SK-N-SH (cell line): ENCODE results near the gene CDKN2B-AS1. TPM values are rescaled to one million over a fixed set of nuclear protein-coding genes. Genes with fewer than 3 reads are reported as not detected.

Experiments used
- CTCF ChIA-PET: fragments of 300-600, 350-600 bp; formaldehyde crosslinking; extraction: SDS; loops from one replicate; lab custom pipeline; 2021; lab: Yijun Ruan, JAX
- POLR2A ChIA-PET: fragments of 350-600 bp; sonication (Branson Sonifier 250); formaldehyde crosslinking; extraction: SDS; loops from one replicate; lab custom pipeline; 2020; ENCODE audit warnings: antibody characterized with exemption, inconsistent platforms; lab: Yijun Ruan, JAX
- DNase-seq: peaks from one replicate; pipeline ENCODE4 v3.0.0; 2012
- H2AFZ ChIP-seq: fragments of 200-600 bp; sonication (generic); 2 replicates; pipeline ENCODE4 v1.8.1; 2016; ENCODE audit warnings: antibody characterized with exemption, mild to moderate bottlenecking, low read depth
- H3F3A ChIP-seq: fragments of 200-600 bp; sonication (generic); replicated peaks from 2 replicates; pipeline ENCODE3; 2016; ENCODE audit warnings: antibody characterized with exemption, mild to moderate bottlenecking; ENCODE audit not compliant: insufficient read depth
- H3K27ac ChIP-seq, 2 experiments: fragments of 200-500 bp in 1 of 2; fragments of 200-600 bp in 1 of 2; sonication (Bioruptor generic) in 1 of 2; sonication (generic), shearing (Covaris generic) in 1 of 2; 2 replicates each; pipeline versions ENCODE4 v1.5.1 to v1.6.1; 2014 to 2016; ENCODE audit warnings: low read depth in 2 of 2, inconsistent platforms in 1 of 2, low read length in 1 of 2, mild to moderate bottlenecking in 1 of 2, mixed read lengths in 1 of 2
- H3K27me3 ChIP-seq: fragments of 200-600 bp; sonication (generic), shearing (Covaris generic); 2 replicates; pipeline ENCODE4 v1.6.1; 2016; ENCODE audit warnings: mixed run types; ENCODE audit not compliant: insufficient read depth
- H3K36me3 ChIP-seq, 2 experiments: fragments of 200-500 bp in 1 of 2; fragments of 200-600 bp in 1 of 2; sonication (Bioruptor generic) in 1 of 2; sonication (generic) in 1 of 2; replicated peaks in 1 of 2; 2 replicates each; pipeline versions ENCODE3 to v1.5.1; 2014 to 2016; ENCODE audit warnings: low read length in 1 of 2, mild to moderate bottlenecking in 1 of 2; ENCODE audit not compliant: insufficient read depth in 2 of 2, control insufficient read depth in 1 of 2
- H3K4me1 ChIP-seq, 2 experiments: fragments of 200-500 bp in 1 of 2; fragments of 200-600 bp in 1 of 2; sonication (Bioruptor generic) in 1 of 2; sonication (generic), shearing (Covaris generic) in 1 of 2; 2 replicates each; pipeline versions ENCODE4 v1.5.1 to v1.6.1; 2014 to 2016; ENCODE audit warnings: low read depth in 1 of 2, low read length in 1 of 2, mixed run types in 1 of 2; ENCODE audit not compliant: insufficient read depth in 2 of 2, control insufficient read depth in 1 of 2
- H3K4me2 ChIP-seq: fragments of 200-600 bp; sonication (generic), shearing (Covaris generic); 2 replicates; pipeline ENCODE4 v1.6.1; 2017; ENCODE audit warnings: mixed run types
- H3K4me3 ChIP-seq, 2 experiments: fragments of 200-500 bp in 1 of 2; fragments of 200-600 bp in 1 of 2; sonication (Bioruptor generic) in 1 of 2; sonication (generic), shearing (Covaris generic) in 1 of 2; 2 replicates each; pipeline versions ENCODE4 v1.5.1 to v1.8.1; 2014 to 2016; ENCODE audit warnings: low read depth in 2 of 2, inconsistent platforms in 1 of 2, low read length in 1 of 2, mild to moderate bottlenecking in 1 of 2, mixed read lengths in 1 of 2, moderate library complexity in 1 of 2
- H3K79me2 ChIP-seq: fragments of 200-600 bp; sonication (generic); 2 replicates; pipeline ENCODE4 v1.8.1; 2017; ENCODE audit warnings: mild to moderate bottlenecking; ENCODE audit not compliant: insufficient read depth
- H3K9ac ChIP-seq: fragments of 200-600 bp; sonication (generic); 2 replicates; pipeline ENCODE4 v1.6.1; 2017; ENCODE audit warnings: mixed run types
- H3K9me2 ChIP-seq: fragments of 200-600 bp; sonication (generic); 2 replicates; pipeline ENCODE4 v1.6.1; 2017; ENCODE audit warnings: mixed run types
- H3K9me3 ChIP-seq: fragments of 200-600 bp; sonication (generic); 2 replicates; pipeline ENCODE4 v1.6.1; 2017; ENCODE audit warnings: mixed run types, mild to moderate bottlenecking, moderate library complexity
- H4K20me1 ChIP-seq: fragments of 200-600 bp; sonication (generic); 2 replicates; pipeline ENCODE4 v1.6.1; 2017; ENCODE audit warnings: mild to moderate bottlenecking, mixed run types; ENCODE audit not compliant: insufficient read depth
- CHD2 ChIP-seq: fragments of 150-350 bp; IDR thresholded peaks from 2 replicates; pipeline ENCODE4 v1.6.1; 2018; ENCODE audit warnings: low read length; ENCODE audit not compliant: partially characterized antibody
- EZH2phosphoT487 ChIP-seq: fragments of 200-600 bp; sonication (generic); IDR thresholded peaks from 2 replicates; pipeline ENCODE4 v1.6.1; 2017; ENCODE audit warnings: low read depth, mixed run types, mild to moderate bottlenecking, antibody characterized with exemption, moderate library complexity, borderline replicate concordance
- FOXJ3 ChIP-seq: sonication (generic); formaldehyde crosslinking; IDR thresholded peaks from 2 replicates; pipeline ENCODE4 v1.5.1; 2020; ENCODE audit warnings: mild to moderate bottlenecking, missing genetic modification reagents
- FOXM1 ChIP-seq: IDR thresholded peaks from 2 replicates; pipeline ENCODE4 v1.4.0; 2012; ENCODE audit warnings: low read depth, mild to moderate bottlenecking
- GABPA ChIP-seq: IDR thresholded peaks from 2 replicates; pipeline ENCODE4 v1.4.0; 2012; ENCODE audit warnings: low read depth, mild to moderate bottlenecking
- GATA2 ChIP-seq: sonication (generic); formaldehyde crosslinking; IDR thresholded peaks from 2 replicates; pipeline ENCODE4 v1.5.0; 2020; ENCODE audit warnings: mild to moderate bottlenecking, missing genetic modification reagents
- JUND ChIP-seq: IDR thresholded peaks from 2 replicates; pipeline ENCODE4 v1.4.0; 2012
- MEF2A ChIP-seq: IDR thresholded peaks from 2 replicates; pipeline ENCODE4 v1.4.0; 2012; ENCODE audit warnings: low read depth, borderline replicate concordance
- MXI1 ChIP-seq: IDR thresholded peaks from 2 replicates; pipeline ENCODE4 v1.6.1; 2012; ENCODE audit warnings: mild to moderate bottlenecking, low read depth, low read length, improper control_type of control experiment
- NFIC ChIP-seq: IDR thresholded peaks from 2 replicates; pipeline ENCODE4 v1.4.0; 2012; ENCODE audit warnings: borderline replicate concordance
- NRF1 ChIP-seq: IDR thresholded peaks from 2 replicates; pipeline ENCODE4 v1.6.1; 2012; ENCODE audit warnings: low read depth, mild to moderate bottlenecking, low read length
- RAD21 ChIP-seq: IDR thresholded peaks from 2 replicates; pipeline ENCODE4 v1.6.1; 2012; ENCODE audit warnings: mild to moderate bottlenecking, low read length
- RCOR1 ChIP-seq: fragments of 150-350 bp; IDR thresholded peaks from 2 replicates; pipeline ENCODE4 v1.6.1; 2017; ENCODE audit warnings: antibody characterized with exemption, low read length
- RFX5 ChIP-seq: IDR thresholded peaks from 2 replicates; pipeline ENCODE4 v1.6.1; 2012; ENCODE audit warnings: mild to moderate bottlenecking, improper control_type of control experiment, low read length
- RXRA ChIP-seq: IDR thresholded peaks from 2 replicates; pipeline ENCODE4 v1.4.0; 2012; ENCODE audit warnings: low read depth, mild to moderate bottlenecking, borderline replicate concordance
- TAF1 ChIP-seq: IDR thresholded peaks from 2 replicates; pipeline ENCODE4 v1.6.1; 2012; ENCODE audit warnings: low read depth, mild to moderate bottlenecking, low read length, moderate library complexity, borderline replicate concordance
- YY1 ChIP-seq: IDR thresholded peaks from 2 replicates; pipeline ENCODE4 v1.4.0; 2012; ENCODE audit warnings: low read depth, mild to moderate bottlenecking
- WGBS: methylation state at CpG from one replicate; pipeline ENCODE4 v1.1.6; 2017; ENCODE audit warnings: low lambda C conversion rate; 5-methylcytosine and 5-hydroxymethylcytosine counted together
- polyA plus RNA-seq, 3 experiments: library from polyadenylated mRNA; depleted of rRNA; stranded (reverse); fragments of >200 nt; gene quantifications; 2 replicates each; pipeline ENCODE4 v1.2.3, GENCODE V29; 2012
- TF ChIP-seq, protein P1 (sequence below): fragments of 200-600 bp; sonication (generic); IDR thresholded peaks from 2 replicates; pipeline ENCODE4 v1.6.1; 2017; ENCODE audit warnings: antibody characterized with exemption, mild to moderate bottlenecking, moderate library complexity
- TF ChIP-seq, protein P2 (sequence below): IDR thresholded peaks from 2 replicates; pipeline ENCODE4; 2012
- TF ChIP-seq, protein P3 (sequence below): IDR thresholded peaks from 2 replicates; pipeline ENCODE4 v1.6.1; 2012; ENCODE audit warnings: mild to moderate bottlenecking, low read depth, low read length, moderate library complexity
- TF ChIP-seq, protein P4 (sequence below): IDR thresholded peaks from 2 replicates; pipeline ENCODE4 v1.4.0; 2012; ENCODE audit warnings: low read depth, borderline replicate concordance

CDKN2B-AS1 gene
- polyA plus RNA-seq, 1 of the 3 experiments (the other 2 are of a cell fraction): 0.25 TPM

DNA sequence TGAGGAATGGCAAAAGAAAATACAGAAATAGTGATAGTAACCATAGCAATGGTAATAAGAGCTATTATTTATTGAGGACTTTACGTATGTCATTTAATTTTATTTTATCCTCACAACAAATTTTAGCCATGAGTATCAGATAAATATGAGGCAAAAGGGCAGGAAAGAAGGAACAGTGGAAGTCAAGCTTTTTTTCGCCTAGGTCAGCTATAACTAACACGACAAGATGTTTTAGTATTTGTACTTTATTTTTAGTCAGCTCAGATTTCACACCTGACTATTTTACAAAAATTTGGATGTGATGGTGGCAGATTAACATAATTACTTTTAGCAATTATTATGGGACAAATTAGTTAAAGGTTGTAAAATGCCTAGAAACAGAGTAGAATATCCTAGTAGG lies 49.3 kb downstream of the CDKN2B-AS1 start:
- no peaks in the 10 kb centered on the region for H3K36me3 ChIP-seq
- H3K9me2 ChIP-seq: no peaks in the 10 kb centered on the region
- CTCF ChIA-PET: interaction anchor here (0.8 to 2.8 kb wide), 2 partner anchors 10 to 230 kb away, joined by 3 to 11 read pairs; no protein-coding TSS in a partner anchor
- POLR2A ChIA-PET: no interaction called here
- H3K4me3 ChIP-seq: no peak overlapping the region
- no peak for DNase-seq
- no peaks in the 10 kb centered on the region for H3K27me3 ChIP-seq
- no peaks in the 10 kb centered on the region; a peak in 1 of 4 replicates for H3K4me1 ChIP-seq
- no peak overlapping the region for H3K9ac ChIP-seq
- peak overlapping the region in 1 of 2 experiments; percentile 54; a peak in 1 of 4 replicates for H3K27ac ChIP-seq
- H3K79me2 ChIP-seq: no peaks in the 10 kb centered on the region
- H2AFZ ChIP-seq: no peak overlapping the region
- no peaks in the 10 kb centered on the region for H3K9me3 ChIP-seq
- 17% methylated on average over 3 of the region's 3 CpGs for WGBS
- peaks cover 13% of the 10 kb centered on the region for H3F3A ChIP-seq
- H4K20me1 ChIP-seq: no peaks in the 10 kb centered on the region
- no peak overlapping the region for H3K4me2 ChIP-seq
- TF ChIP-seq RCOR1: no peak

DNA sequence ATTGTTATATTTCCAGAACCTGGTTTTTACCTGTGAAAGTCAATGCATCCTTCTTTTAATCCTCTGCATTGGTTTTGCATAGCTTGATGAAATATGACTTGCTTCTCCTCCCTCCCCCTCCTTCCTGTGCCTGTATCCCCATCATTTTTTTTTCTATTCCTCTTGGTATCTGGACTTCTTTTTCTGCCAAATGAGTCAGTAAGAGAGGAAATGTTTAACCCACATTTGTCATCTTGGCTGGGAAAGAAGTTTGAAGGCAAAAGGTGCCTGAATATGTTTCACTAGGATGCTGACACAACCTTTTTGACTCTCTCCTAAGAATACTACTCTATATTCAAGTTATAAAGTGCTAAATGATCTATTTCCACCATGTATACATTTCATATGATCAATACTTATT lies 50.0 kb downstream of the CDKN2B-AS1 start:
- Histone ChIP-seq H3K9me2 (no peaks in the 10 kb centered on the region), H3K27me3 (no peaks in the 10 kb centered on the region), H3K4me2 (no peak overlapping the region), H3F3A (peaks cover 13% of the 10 kb centered on the region), H3K4me1 (no peaks in the 10 kb centered on the region; a peak in 1 of 4 replicates), H3K9me3 (no peaks in the 10 kb centered on the region), H4K20me1 (no peaks in the 10 kb centered on the region), H3K36me3 (no peaks in the 10 kb centered on the region), H3K9ac (no peak overlapping the region), H3K79me2 (no peaks in the 10 kb centered on the region), H3K4me3 (no peak overlapping the region), H3K27ac (peak overlapping the region in 1 of 2 experiments; percentile 54; a peak in 1 of 4 replicates), H2AFZ (no peak overlapping the region)
- ChIA-PET CTCF (interaction anchor here (0.8 to 2.8 kb wide), 2 partner anchors 9 to 231 kb away, joined by 3 to 11 read pairs; no protein-coding TSS in a partner anchor), POLR2A (no interaction called here)
- no peak for DNase-seq
- TF ChIP-seq NRF1 (no peak), YY1 (peak; percentile 30; the same call in 1 of the 2 replicates), FOXJ3 (CRISPR knock-in tag) (no peak), MXI1 (no peak), NFIC (peak; percentile 90), RXRA (peak; percentile 66; the same call in 1 of the 2 replicates), TAF1 (no peak), CHD2 (no peak), GABPA (no peak), EZH2phosphoT487 (no peak), FOXM1 (peak; percentile 64; the same call in 1 of the 2 replicates), MEF2A (no peak), GATA2 (CRISPR knock-in tag) (no peak), JUND (peak; percentile 89), RFX5 (no peak), RAD21 (no peak)
- TF ChIP-seq, protein P1, sequence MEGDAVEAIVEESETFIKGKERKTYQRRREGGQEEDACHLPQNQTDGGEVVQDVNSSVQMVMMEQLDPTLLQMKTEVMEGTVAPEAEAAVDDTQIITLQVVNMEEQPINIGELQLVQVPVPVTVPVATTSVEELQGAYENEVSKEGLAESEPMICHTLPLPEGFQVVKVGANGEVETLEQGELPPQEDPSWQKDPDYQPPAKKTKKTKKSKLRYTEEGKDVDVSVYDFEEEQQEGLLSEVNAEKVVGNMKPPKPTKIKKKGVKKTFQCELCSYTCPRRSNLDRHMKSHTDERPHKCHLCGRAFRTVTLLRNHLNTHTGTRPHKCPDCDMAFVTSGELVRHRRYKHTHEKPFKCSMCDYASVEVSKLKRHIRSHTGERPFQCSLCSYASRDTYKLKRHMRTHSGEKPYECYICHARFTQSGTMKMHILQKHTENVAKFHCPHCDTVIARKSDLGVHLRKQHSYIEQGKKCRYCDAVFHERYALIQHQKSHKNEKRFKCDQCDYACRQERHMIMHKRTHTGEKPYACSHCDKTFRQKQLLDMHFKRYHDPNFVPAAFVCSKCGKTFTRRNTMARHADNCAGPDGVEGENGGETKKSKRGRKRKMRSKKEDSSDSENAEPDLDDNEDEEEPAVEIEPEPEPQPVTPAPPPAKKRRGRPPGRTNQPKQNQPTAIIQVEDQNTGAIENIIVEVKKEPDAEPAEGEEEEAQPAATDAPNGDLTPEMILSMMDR: no peak
- TF ChIP-seq, protein P2, sequence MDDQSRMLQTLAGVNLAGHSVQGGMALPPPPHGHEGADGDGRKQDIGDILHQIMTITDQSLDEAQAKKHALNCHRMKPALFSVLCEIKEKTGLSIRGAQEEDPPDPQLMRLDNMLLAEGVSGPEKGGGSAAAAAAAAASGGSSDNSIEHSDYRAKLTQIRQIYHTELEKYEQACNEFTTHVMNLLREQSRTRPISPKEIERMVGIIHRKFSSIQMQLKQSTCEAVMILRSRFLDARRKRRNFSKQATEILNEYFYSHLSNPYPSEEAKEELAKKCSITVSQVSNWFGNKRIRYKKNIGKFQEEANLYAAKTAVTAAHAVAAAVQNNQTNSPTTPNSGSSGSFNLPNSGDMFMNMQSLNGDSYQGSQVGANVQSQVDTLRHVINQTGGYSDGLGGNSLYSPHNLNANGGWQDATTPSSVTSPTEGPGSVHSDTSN: peak; percentile 92
- TF ChIP-seq, protein P3, sequence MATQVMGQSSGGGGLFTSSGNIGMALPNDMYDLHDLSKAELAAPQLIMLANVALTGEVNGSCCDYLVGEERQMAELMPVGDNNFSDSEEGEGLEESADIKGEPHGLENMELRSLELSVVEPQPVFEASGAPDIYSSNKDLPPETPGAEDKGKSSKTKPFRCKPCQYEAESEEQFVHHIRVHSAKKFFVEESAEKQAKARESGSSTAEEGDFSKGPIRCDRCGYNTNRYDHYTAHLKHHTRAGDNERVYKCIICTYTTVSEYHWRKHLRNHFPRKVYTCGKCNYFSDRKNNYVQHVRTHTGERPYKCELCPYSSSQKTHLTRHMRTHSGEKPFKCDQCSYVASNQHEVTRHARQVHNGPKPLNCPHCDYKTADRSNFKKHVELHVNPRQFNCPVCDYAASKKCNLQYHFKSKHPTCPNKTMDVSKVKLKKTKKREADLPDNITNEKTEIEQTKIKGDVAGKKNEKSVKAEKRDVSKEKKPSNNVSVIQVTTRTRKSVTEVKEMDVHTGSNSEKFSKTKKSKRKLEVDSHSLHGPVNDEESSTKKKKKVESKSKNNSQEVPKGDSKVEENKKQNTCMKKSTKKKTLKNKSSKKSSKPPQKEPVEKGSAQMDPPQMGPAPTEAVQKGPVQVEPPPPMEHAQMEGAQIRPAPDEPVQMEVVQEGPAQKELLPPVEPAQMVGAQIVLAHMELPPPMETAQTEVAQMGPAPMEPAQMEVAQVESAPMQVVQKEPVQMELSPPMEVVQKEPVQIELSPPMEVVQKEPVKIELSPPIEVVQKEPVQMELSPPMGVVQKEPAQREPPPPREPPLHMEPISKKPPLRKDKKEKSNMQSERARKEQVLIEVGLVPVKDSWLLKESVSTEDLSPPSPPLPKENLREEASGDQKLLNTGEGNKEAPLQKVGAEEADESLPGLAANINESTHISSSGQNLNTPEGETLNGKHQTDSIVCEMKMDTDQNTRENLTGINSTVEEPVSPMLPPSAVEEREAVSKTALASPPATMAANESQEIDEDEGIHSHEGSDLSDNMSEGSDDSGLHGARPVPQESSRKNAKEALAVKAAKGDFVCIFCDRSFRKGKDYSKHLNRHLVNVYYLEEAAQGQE: no peak
- TF ChIP-seq, protein P4, sequence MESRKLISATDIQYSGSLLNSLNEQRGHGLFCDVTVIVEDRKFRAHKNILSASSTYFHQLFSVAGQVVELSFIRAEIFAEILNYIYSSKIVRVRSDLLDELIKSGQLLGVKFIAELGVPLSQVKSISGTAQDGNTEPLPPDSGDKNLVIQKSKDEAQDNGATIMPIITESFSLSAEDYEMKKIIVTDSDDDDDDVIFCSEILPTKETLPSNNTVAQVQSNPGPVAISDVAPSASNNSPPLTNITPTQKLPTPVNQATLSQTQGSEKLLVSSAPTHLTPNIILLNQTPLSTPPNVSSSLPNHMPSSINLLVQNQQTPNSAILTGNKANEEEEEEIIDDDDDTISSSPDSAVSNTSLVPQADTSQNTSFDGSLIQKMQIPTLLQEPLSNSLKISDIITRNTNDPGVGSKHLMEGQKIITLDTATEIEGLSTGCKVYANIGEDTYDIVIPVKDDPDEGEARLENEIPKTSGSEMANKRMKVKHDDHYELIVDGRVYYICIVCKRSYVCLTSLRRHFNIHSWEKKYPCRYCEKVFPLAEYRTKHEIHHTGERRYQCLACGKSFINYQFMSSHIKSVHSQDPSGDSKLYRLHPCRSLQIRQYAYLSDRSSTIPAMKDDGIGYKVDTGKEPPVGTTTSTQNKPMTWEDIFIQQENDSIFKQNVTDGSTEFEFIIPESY: peak; percentile 39; the same call in 1 of the 2 replicates
